Muscle of arm (tissue), 12 donors: ENCODE data around the gene PUS1. TPM values are rescaled to one million over a fixed set of nuclear protein-coding genes. Genes with fewer than 3 reads are reported as not detected.

Experiments used
- DNase-seq: peaks from one replicate; pipeline ENCODE4 v3.0.0-alpha.2; 2013
- polyA plus RNA-seq, 12 donors: library from polyadenylated mRNA; unstranded; fragments of 120-200 nt; gene quantifications; one replicate each; pipeline ENCODE4 v1.2.1, GENCODE V29; 2013; ENCODE audit not compliant: insufficient read length in 12 of 12

PUS1 gene
- polyA plus RNA-seq, 12 donors: 7.4 to 15.6 (median 10.2) TPM; not detected in 1

DNA sequence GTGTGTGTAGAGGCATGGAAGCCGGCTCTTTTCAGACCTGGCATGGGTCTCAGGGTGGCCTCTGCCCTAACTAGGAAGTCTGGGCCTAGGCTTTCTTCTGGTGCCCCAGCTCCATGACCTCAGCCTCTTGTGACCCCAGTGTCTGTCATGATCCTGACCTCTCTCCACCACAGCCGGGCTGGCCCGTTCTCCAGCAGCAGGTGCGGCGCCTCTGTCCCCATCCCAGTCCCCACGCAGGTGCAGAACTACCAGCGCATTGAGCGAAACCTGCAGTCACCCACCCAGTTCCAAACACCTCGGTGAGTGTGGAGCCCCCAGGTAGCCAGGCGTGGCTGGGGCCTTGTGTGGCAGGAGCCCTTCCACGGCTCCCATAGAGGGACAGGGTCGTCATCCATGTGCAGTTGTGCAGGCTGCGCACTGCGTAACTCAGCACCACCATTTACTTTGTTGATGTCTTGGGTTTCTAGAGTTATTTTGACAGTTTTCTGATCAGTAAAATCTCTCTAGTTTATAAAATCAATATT lies 14.8 kb upstream of the PUS1 start:
- no peak for DNase-seq

GRCh38 chr12:131915000-131915689 lies 13.9 kb upstream of the PUS1 start:
- DNase-seq: no peak

GRCh38 chr12:131915823-131916222 lies 13.3 kb upstream of the PUS1 start:
- no peak for DNase-seq

GRCh38 chr12:131916306-131917138 lies 12.6 kb upstream of the PUS1 start:
- DNase-seq: no peak

DNA sequence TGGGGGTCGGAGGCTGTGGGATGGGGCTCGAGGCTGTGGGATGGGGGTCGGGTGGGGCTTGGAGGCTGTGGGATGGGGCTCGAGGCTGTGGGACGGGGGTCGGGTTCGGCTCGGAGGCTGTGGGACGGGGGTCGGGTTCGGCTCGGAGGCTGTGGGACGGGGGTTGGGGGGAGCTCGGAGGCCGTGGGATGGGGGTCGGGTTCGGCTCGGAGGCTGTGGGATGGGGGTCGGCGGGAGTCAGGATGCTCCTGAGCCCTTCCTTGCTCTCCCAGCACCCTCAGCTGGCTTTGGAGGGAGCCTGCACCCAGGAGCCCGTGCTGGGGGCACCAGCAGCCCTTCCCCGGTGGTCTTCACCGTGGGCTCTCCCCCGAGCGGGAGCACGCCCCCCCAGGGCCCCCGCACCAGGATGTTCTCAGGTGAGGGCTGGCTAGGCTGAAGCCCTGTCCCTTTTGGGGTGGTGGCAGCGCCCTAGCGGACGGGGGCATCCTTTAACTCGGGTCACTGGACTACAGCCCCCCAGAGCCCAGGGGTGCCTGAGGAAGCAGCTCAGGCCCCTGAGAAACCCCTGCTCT lies 11.9 kb upstream of the PUS1 start:
- no peak for DNase-seq

- DNase-seq: no peak
Observed at GRCh38 chr12:131917711-131918306, 11.3 kb upstream of the PUS1 start.

DNA sequence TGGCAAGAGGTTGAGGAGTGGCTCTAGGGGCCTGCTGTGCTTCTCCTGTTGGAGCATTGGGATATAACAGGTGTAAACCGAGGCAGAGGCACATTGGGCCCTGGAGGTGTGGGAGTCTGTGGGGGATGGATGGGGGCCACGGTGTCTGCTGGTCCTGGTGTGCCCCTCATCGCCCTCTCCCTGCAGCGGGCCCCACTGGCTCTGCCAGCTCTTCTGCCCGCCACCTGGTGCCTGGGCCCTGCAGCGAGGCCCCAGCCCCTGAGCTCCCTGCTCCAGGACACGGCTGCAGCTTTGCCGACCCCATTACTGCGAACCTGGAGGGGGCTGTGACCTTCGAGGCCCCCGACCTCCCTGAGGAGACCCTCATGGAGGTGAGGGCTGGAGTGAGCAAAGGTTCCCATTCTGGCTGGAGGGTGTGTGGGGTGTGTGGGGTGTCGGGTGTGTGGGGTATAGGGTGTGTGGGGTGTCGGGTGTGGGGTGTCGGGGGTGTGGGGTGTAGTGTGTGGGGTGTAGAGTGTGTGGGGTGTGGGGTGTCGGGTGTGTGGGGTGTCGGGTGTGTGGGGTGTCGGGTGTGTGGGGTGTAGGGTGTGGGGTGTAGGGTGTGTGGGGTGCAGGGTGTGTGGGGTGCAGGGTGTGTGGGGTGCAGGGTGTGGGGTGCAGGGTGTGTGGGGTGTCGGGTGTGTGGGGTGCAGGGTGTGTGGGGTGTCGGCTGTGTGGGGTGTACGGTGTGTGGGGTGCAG lies 10.6 kb upstream of the PUS1 start:
- DNase-seq: no peak

DNA sequence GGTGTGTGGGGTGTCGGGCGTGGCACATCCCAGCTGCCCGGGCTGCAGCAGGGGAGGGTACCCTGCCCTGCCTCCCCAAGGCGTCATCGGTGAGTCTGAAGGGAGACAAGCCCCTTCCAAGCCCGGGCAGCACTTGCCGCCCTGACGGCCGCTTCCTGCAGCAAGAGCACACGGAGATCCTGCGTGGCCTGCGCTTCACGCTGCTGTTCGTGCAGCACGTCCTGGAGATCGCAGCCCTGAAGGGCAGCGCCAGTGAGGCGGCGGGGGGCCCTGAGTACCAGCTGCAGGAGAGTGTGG lies 10.1 kb upstream of the PUS1 start:
- no peak for DNase-seq

GRCh38 chr12:131919366-131920156 lies 9.5 kb upstream of the PUS1 start:
- DNase-seq: no peak

- DNase-seq: no peak
Observed at GRCh38 chr12:131920157-131920508, 8.9 kb upstream of the PUS1 start.

DNA sequence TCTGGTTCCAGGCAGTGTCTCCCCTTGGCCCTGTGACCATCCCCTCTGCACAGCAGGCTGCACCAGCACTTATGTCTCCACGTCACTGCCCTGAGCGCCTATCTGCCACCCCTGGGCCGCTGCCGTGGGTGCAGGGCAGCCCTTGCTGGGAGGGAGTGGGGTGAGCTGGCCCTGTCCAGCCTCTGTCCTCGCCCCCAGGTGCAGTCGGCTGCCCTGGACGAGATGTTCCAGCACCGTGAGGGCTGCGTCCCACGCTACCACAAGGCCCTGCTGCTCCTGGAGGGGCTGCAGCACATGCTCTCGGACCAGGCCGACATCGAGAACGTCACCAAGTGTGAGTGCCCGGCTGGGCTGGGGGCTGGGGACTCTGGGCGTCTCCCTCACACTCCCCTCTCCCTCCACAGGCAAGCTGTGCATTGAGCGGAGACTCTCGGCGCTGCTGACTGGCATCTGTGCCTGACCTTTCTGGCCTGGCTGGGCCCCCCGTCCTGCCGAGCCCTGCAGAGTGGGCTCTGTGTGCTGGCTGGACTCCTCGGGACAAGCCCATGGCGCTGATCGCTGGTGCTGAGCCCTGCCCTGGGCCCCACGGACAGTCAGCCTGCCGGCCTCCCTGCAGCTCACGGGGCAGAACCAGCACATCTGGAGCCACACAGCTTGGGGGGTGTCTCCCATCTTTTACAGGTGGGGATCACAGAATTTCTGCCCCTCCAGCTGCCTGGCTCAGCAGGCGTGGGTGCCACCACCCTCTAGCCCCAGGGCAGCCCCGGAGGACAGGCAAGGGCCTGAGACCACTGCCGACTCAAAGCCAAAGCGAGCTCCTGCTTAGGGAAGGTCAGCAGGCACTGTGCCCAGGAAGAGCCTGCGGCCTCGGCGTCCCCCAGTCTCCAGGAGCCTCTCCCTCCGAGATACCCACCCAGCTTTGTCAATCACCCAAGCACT lies 7.9 kb upstream of the PUS1 start:
- DNase-seq: no peak

- no peak for DNase-seq
Observed at GRCh38 chr12:131921866-131922769, 7.0 kb upstream of the PUS1 start.

- DNase-seq: no peak
Observed at GRCh38 chr12:131922772-131923171, 6.3 kb upstream of the PUS1 start.

GRCh38 chr12:131923260-131923659 lies 5.8 kb upstream of the PUS1 start:
- no peak for DNase-seq

GRCh38 chr12:131927110-131928079 lies 1.7 kb upstream of the PUS1 start:
- DNase-seq: no peak

- no peak for DNase-seq
Observed at GRCh38 chr12:131928080-131928710, 881 bp upstream of the PUS1 start.
